GM12878 (cell line): ENCODE measurements around the gene TPK1. TPM values are rescaled to one million over a fixed set of nuclear protein-coding genes. Genes with fewer than 3 reads are reported as not detected.

Source experiments
- ATAC-seq: fragments of 200-7000 bp; cut with Tn5 transposase; 3 replicates; pipeline ENCODE4 v1.9.1; 2020; ENCODE audit warnings: mild to moderate bottlenecking, moderate library complexity
- BruUV-seq: library from RNA; stranded (reverse); fragments of 400-500 nt; replicated peaks from 2 replicates; lab custom pipeline; 2021; lab: Mats Ljungman, UMichigan
- CTCF ChIA-PET: fragments of 300-600 bp; sonication (Branson Sonifier 250); formaldehyde crosslinking; extraction: SDS; loops from one replicate; lab custom pipeline; 2021; ENCODE audit warnings: inconsistent platforms; lab: Yijun Ruan, JAX
- POLR2A ChIA-PET: fragments of 350-600 bp; formaldehyde crosslinking; extraction: SDS; loops from one replicate; lab custom pipeline; 2021; ENCODE audit warnings: inconsistent platforms; lab: Charles Lee
- RAD21 ChIA-PET: fragments of 300-600 bp; sonication (Branson Sonifier 250); formaldehyde crosslinking; loops from one replicate; lab custom pipeline; 2023; ENCODE audit warnings: antibody characterized with exemption; ENCODE audit not compliant: unreplicated experiment; lab: Charles Lee
- SMC1A ChIA-PET: fragments of 300-600 bp; sonication (Branson Sonifier 250); formaldehyde crosslinking; loops from one replicate; lab custom pipeline; 2023; ENCODE audit not compliant: unreplicated experiment, uncharacterized antibody; lab: Charles Lee
- DNase-seq: peaks from one replicate; pipeline ENCODE4 v3.0.0-alpha.2; 2011; ENCODE audit warnings: low read depth, low spot score
- FAIRE-seq: peaks from 3 replicates; lab custom pipeline; 2011; peaks lifted over from hg19 to GRCh38; lab: Jason Lieb, UNC
- H2AFZ ChIP-seq: 2 replicates; pipeline ENCODE4 v1.6.0; 2011; ENCODE audit warnings: low read depth, low read length, control low read depth; ENCODE audit not compliant: control insufficient read depth
- H3K27ac ChIP-seq: 2 replicates; pipeline ENCODE4 v1.5.1; 2011; ENCODE audit warnings: control low read depth; ENCODE audit not compliant: control insufficient read depth, insufficient read depth
- H3K27me3 ChIP-seq, 2 experiments: replicated peaks in 1 of 2; 2 replicates each; pipeline versions ENCODE4 v1.6.0 to v1.6.1; 2011; ENCODE audit warnings: low read length in 1 of 2; ENCODE audit not compliant: control insufficient read depth in 2 of 2, insufficient read depth in 2 of 2
- H3K36me3 ChIP-seq, 2 experiments: 2 replicates each; pipeline ENCODE4 v1.5.1; 2011; ENCODE audit warnings: low read length in 1 of 2; ENCODE audit not compliant: control insufficient read depth in 2 of 2, insufficient read depth in 2 of 2
- H3K4me1 ChIP-seq: 2 replicates; pipeline ENCODE4 v1.6.1; 2011; ENCODE audit warnings: mild to moderate bottlenecking, low read length, moderate library complexity, mixed read lengths; ENCODE audit not compliant: control insufficient read depth, insufficient read depth
- H3K4me2 ChIP-seq: 2 replicates; pipeline ENCODE4 v1.6.0; 2011; ENCODE audit warnings: control low read depth; ENCODE audit not compliant: control insufficient read depth, insufficient read depth
- H3K4me3 ChIP-seq: fragments of 200-600 bp; sonication (generic); 2 replicates; pipeline ENCODE4 v1.5.1; 2016
- H3K79me2 ChIP-seq: 2 replicates; pipeline ENCODE4 v1.6.0; 2011; ENCODE audit warnings: low read length; ENCODE audit not compliant: control insufficient read depth, insufficient read depth
- H3K9ac ChIP-seq: 2 replicates; pipeline ENCODE4 v1.8.0; 2011; ENCODE audit warnings: low read length, control low read depth, mixed read lengths; ENCODE audit not compliant: control insufficient read depth, insufficient read depth
- H3K9me3 ChIP-seq: replicated peaks from 3 replicates; pipeline ENCODE4 v1.5.1; 2011; ENCODE audit warnings: mild to moderate bottlenecking, low read length; ENCODE audit not compliant: control insufficient read depth, insufficient read depth
- H4K20me1 ChIP-seq: 2 replicates; pipeline ENCODE4 v1.6.0; 2011; ENCODE audit not compliant: control insufficient read depth, insufficient read depth
- EP300 ChIP-seq, 2 experiments: fragments of 150-350 bp in 1 of 2; IDR thresholded peaks; 2 replicates each; pipeline ENCODE4 v1.6.1; 2011 to 2012; ENCODE audit warnings: low read depth in 2 of 2, low read length in 2 of 2, borderline replicate concordance in 1 of 2, improper control_type of control experiment in 1 of 2, inconsistent platforms in 1 of 2; ENCODE audit not compliant: control insufficient read depth in 1 of 2
- FOXM1 ChIP-seq: IDR thresholded peaks from 2 replicates; pipeline ENCODE4 v1.6.1; 2012; ENCODE audit warnings: low read depth, mild to moderate bottlenecking, inconsistent platforms, low read length, moderate library complexity
- GATAD2B ChIP-seq: fragments of 450-650 bp; conservative IDR thresholded peaks from 2 replicates; pipeline ENCODE4 v1.6.1; 2017; ENCODE audit warnings: low read depth, mild to moderate bottlenecking, moderate library complexity
- HDAC6 ChIP-seq: fragments of 200-600 bp; sonication (generic); IDR thresholded peaks from one replicate; pipeline ENCODE4 v1.8.0; 2017; ENCODE audit warnings: antibody characterized with exemption; ENCODE audit not compliant: unreplicated experiment
- NFIC ChIP-seq: IDR thresholded peaks from 2 replicates; pipeline ENCODE4 v1.6.1; 2012; ENCODE audit warnings: low read depth, mild to moderate bottlenecking, inconsistent platforms, low read length, moderate library complexity
- NFXL1 ChIP-seq: fragments of 450-650 bp; IDR thresholded peaks from 2 replicates; pipeline ENCODE4 v1.6.1; 2017; ENCODE audit warnings: antibody characterized with exemption, mild to moderate bottlenecking, borderline replicate concordance
- NKRF ChIP-seq: fragments of 450-650 bp; conservative IDR thresholded peaks from 2 replicates; pipeline ENCODE4 v1.6.1; 2017; ENCODE audit warnings: mild to moderate bottlenecking, moderate library complexity
- NR2C1 ChIP-seq: fragments of 450-650 bp; IDR thresholded peaks from 2 replicates; pipeline ENCODE4 v1.6.1; 2017; ENCODE audit warnings: antibody characterized with exemption, mild to moderate bottlenecking, moderate library complexity
- PRDM15 ChIP-seq: fragments of 450-650 bp; formaldehyde crosslinking; IDR thresholded peaks from 2 replicates; pipeline ENCODE4 v1.4.0; 2020; ENCODE audit warnings: mild to moderate bottlenecking, moderate library complexity
- REST ChIP-seq: IDR thresholded peaks from 2 replicates; pipeline ENCODE4 v1.6.1; 2012; ENCODE audit warnings: mild to moderate bottlenecking, low read depth, low read length
- SIX5 ChIP-seq: IDR thresholded peaks from 2 replicates; pipeline ENCODE4 v1.6.1; 2011; ENCODE audit warnings: mild to moderate bottlenecking, low read depth, low read length, moderate library complexity; ENCODE audit not compliant: severe bottlenecking
- ZNF274 ChIP-seq: IDR thresholded peaks from one replicate; pipeline ENCODE4 v1.8.0; 2011; ENCODE audit not compliant: insufficient read length, insufficient read depth
- WGBS: methylation state at CpG from one replicate; pipeline ENCODE4 v1.1.6; 2016; ENCODE audit warnings: low lambda C conversion rate; ENCODE audit not compliant: insufficient replicate concordance, insufficient coverage; ENCODE audit errors: missing lambda C conversion rate; 5-methylcytosine and 5-hydroxymethylcytosine counted together
- in situ Hi-C: fragments of 300-500 bp; cut with MboI; formaldehyde crosslinking; loops from 9 replicates; pipeline ENCODE4 v1.14.3; 2018; ENCODE audit warnings: mixed read lengths
- intact Hi-C: fragments of 100-400 bp; cut with micrococcal nuclease; formaldehyde crosslinking; loops from one replicate; pipeline ENCODE4 v1.14.2; 2022; ENCODE audit not compliant: unreplicated experiment
- polyA plus RNA-seq, 11 experiments: library from polyadenylated mRNA; depleted of rRNA in 4 of 11; unstranded in 6 of 11; stranded (reverse) in 5 of 11; fragments of >200 nt; fragmentation: Nextera tagmentation in 4 of 11; fragmentation: Illumina TruSeq in 1 of 11; extraction: Ambion mirVana in 4 of 11; extraction: Trizol in 1 of 11; gene quantifications; 1 replicate in 1 of 11; 2 replicates in 10 of 11; pipeline versions ENCODE4 v1.2.1 to v1.2.3, GENCODE V29; 2011 to 2016; ENCODE audit warnings: inconsistent platforms in 2 of 11, missing spikeins in 2 of 11, low read depth in 1 of 11
- total RNA-seq, 4 experiments: library from RNA; depleted of rRNA in 3 of 4; stranded (reverse); fragments of >200 nt in 3 of 4; fragmentation: Illumina TruSeq in 1 of 4; extraction: Trizol in 1 of 4; gene quantifications; 2 replicates each; pipeline versions ENCODE4 v1.2.1 to v1.2.3, GENCODE V29; 2013 to 2021

TPK1 gene
- total and polyA plus RNA-seq, 10 of the 15 experiments (the other 5 are each of a cell fraction or from before 2014, with no cell fraction given) = 7.1 to 19.0 (median 9.3) TPM

GRCh38 chr7:144436500-144436899 lies 399.4 kb downstream of the TPK1 start:
- CTCF ChIA-PET = interaction anchor here (1.2 to 2.3 kb wide), 4 partner anchors 10 to 45 kb away, joined by 3 to 12 read pairs (median 7); no protein-coding TSS in a partner anchor
- no peak for TF ChIP-seq ZNF274
- TF ChIP-seq NKRF = no peak
- TF ChIP-seq PRDM15 (CRISPR knock-in tag) = no peak
- TF ChIP-seq NFXL1 = no peak
- no peak for TF ChIP-seq EP300 (IDR thresholded peaks at IDR 0.05; ENCODE audit: borderline replicate concordance in 1 of 2, control insufficient read depth in 1 of 2, low read depth in 2 of 2, low read length in 2 of 2)
- TF ChIP-seq HDAC6 = no peak
- no peak for TF ChIP-seq NFIC
- TF ChIP-seq FOXM1 = no peak
- no peak for TF ChIP-seq SIX5
- no peak for TF ChIP-seq GATAD2B
- TF ChIP-seq NR2C1 = no peak
- no peak for TF ChIP-seq REST
- H3K27me3 ChIP-seq = no peaks in the 10 kb centered on the region
- no peak for ATAC-seq
- POLR2A ChIA-PET = no interaction called here
- H4K20me1 ChIP-seq = no peaks in the 10 kb centered on the region
- DNase-seq = no peak
- SMC1A ChIA-PET = interaction anchor here (0.9 to 1.1 kb wide), 3 partner anchors 27 to 57 kb away, joined by 3 to 5 read pairs (median 3); no protein-coding TSS in a partner anchor
- in situ Hi-C loops (no loop called here), intact Hi-C loops (loop anchor here (5.0 kb wide), 1 partner anchor 44 kb away; no protein-coding TSS in a partner anchor)
- no peaks in the 10 kb centered on the region for H3K79me2 ChIP-seq
- H3K36me3 ChIP-seq = no peaks in the 10 kb centered on the region
- H3K4me1 ChIP-seq = no peaks in the 10 kb centered on the region
- RAD21 ChIA-PET = interaction anchor here (0.9 kb wide), 1 partner anchor 45 kb away, joined by 6 read pairs; no protein-coding TSS in a partner anchor
- H3K9me3 ChIP-seq = no peaks in the 10 kb centered on the region
- BruUV-seq = no TSS peak
- H3K4me2 ChIP-seq = no peak overlapping the region
- 52% methylated on average over 9 of the region's 9 CpGs for WGBS
- H2AFZ ChIP-seq = no peak overlapping the region
- no peak overlapping the region for H3K9ac ChIP-seq
- H3K4me3 ChIP-seq = no peak overlapping the region
- no peak overlapping the region for H3K27ac ChIP-seq
- no peak for FAIRE-seq
